OCI-LY1 (cell line): ENCODE data around the gene ANKRD33B.

ENCODE experiments used
- H2AFZ ChIP-seq: fragments of 200-600 bp; sonication (generic), shearing (Covaris generic); 2 replicates; pipeline ENCODE4 v1.6.0; 2014; ENCODE audit warnings: antibody characterized with exemption, mild to moderate bottlenecking, low read length
- H3F3A ChIP-seq: fragments of 200-600 bp; sonication (generic), shearing (Covaris generic); 2 replicates; pipeline ENCODE4 v1.6.0; 2014; ENCODE audit warnings: mild to moderate bottlenecking, antibody characterized with exemption, low read length, moderate library complexity; ENCODE audit not compliant: insufficient read depth
- H3K27ac ChIP-seq: fragments of 200-600 bp; sonication (generic); 2 replicates; pipeline ENCODE4 v1.5.1; 2014; ENCODE audit warnings: low read length, mixed run types, mild to moderate bottlenecking, low read depth; ENCODE audit not compliant: poor library complexity, severe bottlenecking
- H3K27me3 ChIP-seq: fragments of 200-600 bp; sonication (generic); 2 replicates; pipeline ENCODE4 v1.6.0; 2014; ENCODE audit warnings: antibody characterized with exemption, mild to moderate bottlenecking, low read length, moderate library complexity; ENCODE audit not compliant: insufficient read depth
- H3K36me3 ChIP-seq: fragments of 200-600 bp; sonication (generic); 2 replicates; pipeline ENCODE4 v1.6.1; 2014; ENCODE audit warnings: mild to moderate bottlenecking, antibody characterized with exemption, low read length, moderate library complexity, mixed read lengths; ENCODE audit not compliant: insufficient read depth
- H3K4me1 ChIP-seq: fragments of 200-600 bp; sonication (generic); 2 replicates; pipeline ENCODE4 v1.5.1; 2014; ENCODE audit warnings: mild to moderate bottlenecking, low read length, moderate library complexity; ENCODE audit not compliant: insufficient read depth, severe bottlenecking
- H3K4me2 ChIP-seq: fragments of 200-600 bp; sonication (generic), shearing (Covaris generic); 2 replicates; pipeline ENCODE4 v1.6.1; 2014; ENCODE audit warnings: low read length
- H3K4me3 ChIP-seq: fragments of 200-600 bp; sonication (generic); 2 replicates; pipeline ENCODE4 v1.5.1; 2014; ENCODE audit warnings: low read length, low read depth, mild to moderate bottlenecking, mixed read lengths; ENCODE audit not compliant: poor library complexity, severe bottlenecking
- H3K79me2 ChIP-seq: fragments of 200-600 bp; shearing (Covaris generic); 2 replicates; pipeline ENCODE4 v1.6.1; 2016; ENCODE audit warnings: mixed run types, low read length, mixed read lengths; ENCODE audit not compliant: insufficient read depth
- H3K9ac ChIP-seq: fragments of 200-600 bp; sonication (generic), shearing (Covaris generic); 2 replicates; pipeline ENCODE4 v1.6.1; 2014; ENCODE audit warnings: mild to moderate bottlenecking, low read length, mixed read lengths
- H3K9me2 ChIP-seq: fragments of 200-600 bp; sonication (generic), shearing (Covaris generic); 2 replicates; pipeline ENCODE4 v1.6.1; 2014; ENCODE audit warnings: low read depth, mild to moderate bottlenecking, low read length, mixed read lengths
- H3K9me3 ChIP-seq: fragments of 200-600 bp; shearing (Covaris generic); 2 replicates; pipeline ENCODE4 v1.6.1; 2014; ENCODE audit warnings: low read length, mixed read lengths
- H4K20me1 ChIP-seq: fragments of 200-600 bp; sonication (generic), shearing (Covaris generic); 2 replicates; pipeline ENCODE4 v1.6.0; 2016; ENCODE audit warnings: mild to moderate bottlenecking, low read length; ENCODE audit not compliant: insufficient read depth
- CTCF ChIP-seq: fragments of 200-600 bp; sonication (generic), shearing (Covaris generic); IDR thresholded peaks from 2 replicates; pipeline ENCODE4 v1.5.1; 2017; ENCODE audit warnings: mild to moderate bottlenecking, antibody characterized with exemption, low read length, moderate library complexity, mixed read lengths
- EZH2 ChIP-seq: fragments of 200-600 bp; sonication (generic), shearing (Covaris generic); IDR thresholded peaks from 2 replicates; pipeline ENCODE4 v1.8.0; 2017; ENCODE audit warnings: borderline replicate concordance, mixed run types, mild to moderate bottlenecking, antibody characterized with exemption, low read length, moderate library complexity, mixed read lengths

ANKRD33B gene

GRCh38 chr5:10525124-10525495, 38.8 kb upstream of the ANKRD33B start:
- H3K27me3 ChIP-seq = no peaks in the 10 kb centered on the region; the same call in 1 of the 2 replicates
- TF ChIP-seq EZH2 (no peak), CTCF (no peak)

GRCh38 chr5:10527281-10527950, 36.5 kb upstream of the ANKRD33B start:
- H3F3A ChIP-seq = no peaks in the 10 kb centered on the region
- H3K27ac ChIP-seq = no peak overlapping the region
- H3K4me1 ChIP-seq = no peaks in the 10 kb centered on the region
- TF ChIP-seq CTCF = no peak
- no peak overlapping the region for H2AFZ ChIP-seq
- H3K9me3 ChIP-seq = no peaks in the 10 kb centered on the region
- no peaks in the 10 kb centered on the region for H3K79me2 ChIP-seq
- H3K9ac ChIP-seq = no peak overlapping the region
- no peaks in the 10 kb centered on the region for H3K36me3 ChIP-seq
- no peak overlapping the region for H3K4me2 ChIP-seq
- no peak overlapping the region for H3K4me3 ChIP-seq
- H3K27me3 ChIP-seq = no peaks in the 10 kb centered on the region; the same call in 1 of the 2 replicates
- H3K9me2 ChIP-seq = no peaks in the 10 kb centered on the region
- H4K20me1 ChIP-seq = no peaks in the 10 kb centered on the region

More at GRCh38 chr5:10525124-10525495, 38.8 kb upstream of the ANKRD33B start:
- Histone ChIP-seq H3K4me2 (no peak overlapping the region), H2AFZ (no peak overlapping the region), H3K27ac (no peak overlapping the region), H3K9me3 (no peaks in the 10 kb centered on the region), H3F3A (no peaks in the 10 kb centered on the region), H3K79me2 (no peaks in the 10 kb centered on the region), H3K9ac (no peak overlapping the region), H3K4me1 (no peaks in the 10 kb centered on the region), H3K9me2 (no peaks in the 10 kb centered on the region), H3K36me3 (no peaks in the 10 kb centered on the region), H3K4me3 (no peak overlapping the region), H4K20me1 (no peaks in the 10 kb centered on the region)

GRCh38 chr5:10528056-10528816, 35.6 kb upstream of the ANKRD33B start:
- no peaks in the 10 kb centered on the region for H3K79me2 ChIP-seq
- H3K9ac ChIP-seq = no peak overlapping the region
- H3K4me2 ChIP-seq = no peak overlapping the region

More at GRCh38 chr5:10528056-10528816, 35.6 kb upstream of the ANKRD33B start:
- TF ChIP-seq CTCF (no peak), EZH2 (no peak)
- Histone ChIP-seq H3K4me1 (no peaks in the 10 kb centered on the region), H3K27ac (no peak overlapping the region), H3F3A (no peaks in the 10 kb centered on the region), H2AFZ (no peak overlapping the region), H3K27me3 (no peaks in the 10 kb centered on the region; the same call in 1 of the 2 replicates), H3K4me3 (no peak overlapping the region), H3K36me3 (no peaks in the 10 kb centered on the region), H4K20me1 (no peaks in the 10 kb centered on the region), H3K9me3 (no peaks in the 10 kb centered on the region), H3K9me2 (no peaks in the 10 kb centered on the region)
